OCI-LY3 (cell line): ENCODE measurements around the gene E2F2.

Source experiments
- EZH2phosphoT487 ChIP-seq: fragments of 200-600 bp; shearing (Covaris generic); IDR thresholded peaks from 2 replicates; pipeline ENCODE4 v1.6.1; 2018; ENCODE audit warnings: antibody characterized with exemption, mixed run types, low read depth
- TF ChIP-seq, protein P1 (sequence below): fragments of 200-600, 300-600 bp; sonication (generic); IDR thresholded peaks from 2 replicates; pipeline ENCODE4 v1.5.1; 2014; ENCODE audit warnings: antibody characterized with exemption, low read length, low read depth

DNA sequence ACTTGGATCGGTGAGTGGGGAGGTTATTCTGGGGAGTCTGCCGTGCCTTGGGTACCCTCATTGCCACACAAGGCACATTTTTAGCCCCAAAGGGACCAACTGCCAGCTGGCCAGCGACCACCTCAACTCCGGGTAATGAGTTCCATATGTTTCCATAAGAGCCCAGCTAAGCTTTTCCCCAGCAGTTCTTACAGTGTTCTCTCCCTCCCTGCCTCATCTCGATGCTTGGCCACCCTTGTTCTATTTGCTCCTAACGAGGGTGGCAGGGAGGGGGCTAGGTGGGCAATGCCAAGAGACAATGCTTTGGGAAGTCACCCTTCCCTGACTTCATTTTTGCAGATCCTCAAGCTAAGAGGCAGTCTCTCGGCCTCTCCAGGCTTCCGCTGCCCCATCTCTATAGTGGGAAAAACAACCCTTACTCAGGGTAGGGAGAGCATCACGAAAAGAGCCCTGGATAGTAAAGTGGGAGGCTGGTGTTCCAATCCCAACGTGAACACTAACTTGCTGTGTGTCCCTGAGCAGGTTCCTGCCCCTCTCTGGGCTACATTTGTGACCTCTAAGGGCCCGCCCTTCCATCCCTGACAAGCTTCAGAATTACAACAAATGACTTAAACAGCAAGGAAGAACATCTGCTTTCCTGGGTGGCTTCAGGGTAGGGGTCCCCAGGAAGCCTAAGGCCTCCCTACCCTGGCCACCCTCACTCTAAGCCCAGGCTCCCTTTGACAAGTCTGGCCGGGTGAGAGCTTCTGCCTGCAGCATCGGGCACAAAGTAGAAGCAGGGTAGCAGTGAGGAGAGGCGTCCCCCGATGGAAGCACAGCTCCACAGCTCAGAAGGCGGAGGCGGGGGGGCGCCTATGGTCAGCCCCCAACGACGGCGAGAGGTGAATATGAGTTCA, 22.4 kb upstream of the E2F2 start:
- TF ChIP-seq, protein P1, sequence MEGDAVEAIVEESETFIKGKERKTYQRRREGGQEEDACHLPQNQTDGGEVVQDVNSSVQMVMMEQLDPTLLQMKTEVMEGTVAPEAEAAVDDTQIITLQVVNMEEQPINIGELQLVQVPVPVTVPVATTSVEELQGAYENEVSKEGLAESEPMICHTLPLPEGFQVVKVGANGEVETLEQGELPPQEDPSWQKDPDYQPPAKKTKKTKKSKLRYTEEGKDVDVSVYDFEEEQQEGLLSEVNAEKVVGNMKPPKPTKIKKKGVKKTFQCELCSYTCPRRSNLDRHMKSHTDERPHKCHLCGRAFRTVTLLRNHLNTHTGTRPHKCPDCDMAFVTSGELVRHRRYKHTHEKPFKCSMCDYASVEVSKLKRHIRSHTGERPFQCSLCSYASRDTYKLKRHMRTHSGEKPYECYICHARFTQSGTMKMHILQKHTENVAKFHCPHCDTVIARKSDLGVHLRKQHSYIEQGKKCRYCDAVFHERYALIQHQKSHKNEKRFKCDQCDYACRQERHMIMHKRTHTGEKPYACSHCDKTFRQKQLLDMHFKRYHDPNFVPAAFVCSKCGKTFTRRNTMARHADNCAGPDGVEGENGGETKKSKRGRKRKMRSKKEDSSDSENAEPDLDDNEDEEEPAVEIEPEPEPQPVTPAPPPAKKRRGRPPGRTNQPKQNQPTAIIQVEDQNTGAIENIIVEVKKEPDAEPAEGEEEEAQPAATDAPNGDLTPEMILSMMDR, result no peak
- TF ChIP-seq EZH2phosphoT487, result no peak
